HUDEP-2 (cell line): ENCODE measurements around the gene XCR1.

ENCODE experiments used
- DNase-seq, 76 experiments: peaks; one replicate each; lab custom pipeline; 2025; ENCODE audit not compliant: unreplicated experiment in 76 of 76; lab: John Stamatoyannopoulos, UW

The XCR1 gene

DNA sequence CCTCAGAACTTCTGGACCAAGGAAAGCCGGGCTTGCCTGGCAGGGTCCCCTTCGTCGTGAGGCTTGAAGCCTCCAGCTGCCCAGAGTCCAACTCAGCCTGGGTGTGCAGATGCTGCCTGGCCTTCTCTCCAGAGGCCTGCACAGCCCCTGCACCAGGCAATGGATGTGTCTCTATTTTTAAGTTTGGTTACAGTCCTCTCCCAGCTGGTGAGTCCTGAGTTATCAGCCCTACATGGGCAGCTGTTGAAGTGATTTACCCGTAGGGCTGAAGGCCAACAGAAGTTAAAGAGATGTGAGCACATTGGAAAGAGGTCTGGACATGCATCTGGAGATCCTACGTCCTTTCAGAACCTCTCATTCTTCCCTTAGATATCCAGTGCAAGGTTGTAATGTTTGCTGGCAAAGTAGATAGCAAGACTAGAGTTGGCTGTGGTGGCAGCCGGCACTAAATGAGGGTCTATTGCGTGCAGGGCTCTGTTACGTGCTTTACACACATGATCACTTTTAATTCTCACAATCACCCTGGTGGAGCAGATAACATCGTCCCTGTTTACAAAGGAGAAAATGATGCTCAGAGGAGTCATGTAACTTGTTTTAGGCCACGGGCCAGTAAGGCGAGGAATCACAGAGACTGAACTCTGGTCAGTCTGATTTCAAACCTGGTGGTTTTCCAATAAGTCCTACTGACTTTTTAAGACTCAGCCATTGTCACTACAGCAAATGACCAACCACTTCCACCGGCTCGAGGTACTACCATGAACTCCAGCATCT lies 41.6 kb downstream of the XCR1 start:
- DNase-seq: no peak

DNA sequence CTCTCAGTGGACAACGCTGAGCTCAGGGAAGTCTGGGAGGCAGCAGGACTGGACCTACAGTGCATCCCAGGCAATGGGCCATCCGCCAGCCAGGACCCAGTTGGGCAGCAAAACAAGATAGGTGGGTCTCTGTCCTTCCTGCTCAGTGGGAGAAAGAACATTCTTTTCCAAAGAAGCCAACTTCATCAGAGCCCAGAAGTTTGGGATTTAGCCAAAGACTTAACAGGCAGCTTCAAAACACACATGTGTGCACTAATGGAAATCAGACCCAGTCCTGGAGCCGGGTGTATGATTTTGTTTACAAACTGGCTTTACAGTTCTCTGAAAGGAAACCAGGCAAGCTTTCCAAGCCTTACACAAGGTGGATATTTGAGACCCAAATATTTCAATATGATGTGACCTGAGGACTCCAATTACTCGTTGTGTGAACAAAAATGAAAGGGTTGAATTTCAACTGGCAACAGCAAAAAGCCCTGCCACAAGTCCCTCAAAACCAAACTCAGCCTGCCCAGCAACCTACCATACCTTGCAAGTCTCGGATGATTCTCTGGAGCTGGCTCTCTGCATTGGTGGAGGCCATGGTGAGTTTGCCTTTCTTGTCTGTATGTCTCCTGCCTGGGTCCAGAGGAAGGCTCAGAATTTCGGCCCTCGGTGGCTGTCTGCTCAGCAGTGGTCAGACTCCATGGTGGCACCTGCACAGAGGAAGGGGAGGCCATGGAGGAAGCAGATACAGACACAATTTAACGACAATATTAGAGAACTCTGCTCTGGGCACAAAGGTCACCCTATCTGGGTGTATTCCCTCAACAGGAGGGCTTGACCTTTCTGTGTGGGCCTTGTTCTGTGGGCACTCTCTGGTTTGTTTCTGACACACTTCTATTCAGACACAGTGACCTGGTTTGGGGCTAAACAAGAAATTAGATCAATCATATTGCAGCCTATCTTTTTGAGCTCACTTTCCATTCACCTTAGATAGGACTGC lies 42.7 kb downstream of the XCR1 start:
- DNase-seq: no peak

DNA sequence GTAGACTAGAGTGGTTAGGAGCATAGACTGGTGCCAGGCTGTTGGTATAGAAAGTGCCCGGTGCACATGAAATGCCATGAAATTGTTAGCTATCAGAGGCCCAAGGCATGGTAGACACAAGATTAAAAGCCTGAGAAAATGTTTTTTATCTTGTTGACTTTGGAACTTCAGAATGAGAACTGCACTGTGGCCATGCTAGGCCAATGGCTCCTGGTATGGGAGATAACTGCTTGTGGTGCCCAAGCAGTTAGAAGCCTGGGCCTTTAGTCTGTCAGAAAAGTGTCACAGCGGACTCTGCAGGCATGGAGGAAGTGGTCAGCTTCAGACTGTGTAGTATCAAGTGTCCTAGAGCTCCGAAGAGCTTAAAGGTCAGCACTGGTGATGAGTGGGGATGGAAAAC lies 43.5 kb downstream of the XCR1 start:
- no peak for DNase-seq

DNA sequence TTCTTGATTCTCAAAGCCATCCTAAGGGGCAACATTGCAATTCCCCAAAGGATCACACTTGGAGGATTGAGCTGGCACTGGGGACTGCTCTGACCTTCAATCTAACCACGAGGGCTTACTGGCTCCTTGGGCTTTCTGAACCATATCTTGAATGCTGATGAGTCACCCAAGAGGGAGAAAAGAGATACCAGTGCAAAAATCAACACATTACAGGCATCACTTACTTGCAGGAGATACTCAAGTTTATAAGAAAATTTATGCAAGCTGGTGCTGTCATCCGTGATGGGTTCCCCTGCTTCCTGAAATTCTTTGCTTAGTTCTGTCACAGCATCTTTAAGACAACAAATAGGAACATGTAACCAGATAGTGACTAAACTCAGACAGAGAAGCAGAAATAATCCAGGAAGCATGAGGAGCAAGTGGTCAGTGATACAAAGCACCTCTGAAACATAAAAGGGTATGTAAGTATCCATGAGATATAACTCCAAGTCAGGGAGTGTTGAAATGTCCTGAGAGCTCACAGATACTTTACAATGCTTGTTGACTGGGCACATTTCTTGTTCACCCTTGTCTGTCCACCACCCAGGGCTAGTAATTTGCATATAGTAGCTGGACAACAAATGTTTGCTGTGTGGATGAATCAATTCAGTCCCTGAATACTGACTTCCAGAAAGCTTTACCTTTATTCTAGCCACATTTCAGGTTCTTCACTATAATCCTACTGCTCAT lies 45.8 kb downstream of the XCR1 start:
- DNase-seq: peak in 20 of 76 experiments; percentile 2 to 51 (median 16)

DNA sequence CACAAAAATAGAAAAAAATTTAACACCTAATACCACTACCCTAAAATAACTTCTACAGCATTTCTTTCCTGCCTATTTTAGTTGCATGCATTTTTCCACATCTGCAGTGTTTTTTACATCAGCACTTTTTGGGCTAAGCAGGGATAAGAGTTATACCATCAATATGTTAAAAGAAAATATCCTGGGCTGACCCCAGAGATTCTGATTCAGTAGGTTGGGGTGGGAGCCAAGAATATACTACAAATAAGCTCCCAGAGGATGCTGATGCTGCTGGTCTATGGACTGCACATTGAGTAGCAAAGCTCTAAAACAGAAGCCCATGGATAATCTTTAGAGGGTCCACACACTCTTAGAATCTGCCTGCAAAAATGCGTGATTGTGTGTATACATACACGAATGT lies 46.5 kb downstream of the XCR1 start:
- no peak for DNase-seq

DNA sequence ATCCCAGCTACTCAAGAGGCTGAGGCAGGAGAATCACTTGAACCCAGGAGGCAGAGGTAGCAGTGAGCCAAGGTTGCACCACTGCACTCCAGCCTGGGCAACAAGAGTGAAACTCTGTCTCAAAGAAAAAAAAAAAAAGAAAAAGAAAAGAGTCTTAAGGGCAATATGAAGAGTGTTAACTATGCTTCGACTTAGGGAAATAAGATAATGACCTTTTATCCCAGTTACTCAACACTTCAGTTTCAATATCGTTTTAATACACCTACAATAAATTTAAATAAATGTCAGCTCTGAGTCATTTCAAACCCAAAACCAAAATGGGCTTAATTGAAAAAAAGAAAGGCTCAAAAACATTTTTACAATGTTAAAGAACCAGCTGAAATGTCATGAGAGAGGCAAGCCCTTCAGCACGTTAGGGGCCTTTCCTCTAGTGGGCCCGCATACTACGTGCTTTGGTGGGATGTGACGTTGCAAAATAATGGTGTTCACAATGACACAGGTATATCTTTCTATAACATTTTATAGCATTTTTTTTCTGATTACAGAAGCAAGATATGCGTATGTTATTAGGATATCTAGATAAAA lies 47.0 kb downstream of the XCR1 start:
- DNase-seq: no peak

DNA sequence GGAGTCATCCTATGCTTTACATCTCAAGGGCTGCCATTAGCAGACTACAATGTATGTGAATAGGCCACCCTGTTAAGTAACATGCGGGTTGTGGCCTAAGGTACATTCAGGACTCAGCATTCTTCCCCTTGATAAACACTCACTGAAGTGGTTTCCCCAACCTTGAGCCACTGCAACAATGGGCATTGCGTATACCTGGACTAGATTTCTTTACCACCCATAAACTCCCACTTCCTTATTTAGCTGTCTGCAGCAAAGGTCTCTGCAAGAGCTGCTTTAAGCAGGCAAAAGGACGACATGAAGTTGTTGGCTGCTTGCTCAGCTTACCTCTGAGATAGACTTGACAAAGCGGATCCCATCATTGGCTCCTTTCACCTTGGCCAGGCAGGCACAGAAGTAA lies 47.9 kb downstream of the XCR1 start:
- DNase-seq: no peak

DNA sequence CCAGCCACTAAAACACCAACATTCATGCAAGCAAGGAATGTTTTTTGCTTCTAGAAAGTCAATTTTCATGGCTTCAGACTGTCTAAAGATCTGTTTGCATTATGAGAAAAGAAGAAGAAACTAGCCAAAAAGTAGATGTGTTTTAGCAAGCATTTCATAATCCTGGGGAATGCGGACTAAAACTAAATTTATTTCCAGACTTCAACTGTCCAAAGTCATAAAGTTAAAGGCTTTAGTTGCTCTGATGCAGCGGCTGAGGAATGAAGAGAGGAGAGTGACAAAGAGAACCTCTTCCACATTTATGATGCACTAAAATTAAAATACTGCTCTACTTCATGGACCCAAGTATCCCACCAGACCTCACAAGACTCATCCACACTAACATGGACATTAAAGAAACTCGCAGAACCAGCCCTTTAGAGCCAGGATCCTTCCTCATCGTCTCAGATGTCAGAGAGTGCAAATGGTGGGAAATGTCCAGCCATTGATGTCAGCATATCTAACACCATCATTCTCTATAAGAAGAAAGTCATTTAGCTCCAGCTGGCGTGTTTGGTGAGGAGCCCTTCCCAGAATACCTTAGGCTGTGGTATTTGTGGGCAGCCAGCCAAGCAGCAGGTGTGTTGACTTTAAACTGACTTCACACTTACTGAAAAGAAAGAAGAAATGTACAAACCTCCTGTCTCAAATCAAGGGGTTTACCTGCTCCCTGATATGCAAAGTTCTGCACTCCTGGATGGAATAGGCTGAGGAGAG lies 49.1 kb downstream of the XCR1 start:
- no peak for DNase-seq

DNA sequence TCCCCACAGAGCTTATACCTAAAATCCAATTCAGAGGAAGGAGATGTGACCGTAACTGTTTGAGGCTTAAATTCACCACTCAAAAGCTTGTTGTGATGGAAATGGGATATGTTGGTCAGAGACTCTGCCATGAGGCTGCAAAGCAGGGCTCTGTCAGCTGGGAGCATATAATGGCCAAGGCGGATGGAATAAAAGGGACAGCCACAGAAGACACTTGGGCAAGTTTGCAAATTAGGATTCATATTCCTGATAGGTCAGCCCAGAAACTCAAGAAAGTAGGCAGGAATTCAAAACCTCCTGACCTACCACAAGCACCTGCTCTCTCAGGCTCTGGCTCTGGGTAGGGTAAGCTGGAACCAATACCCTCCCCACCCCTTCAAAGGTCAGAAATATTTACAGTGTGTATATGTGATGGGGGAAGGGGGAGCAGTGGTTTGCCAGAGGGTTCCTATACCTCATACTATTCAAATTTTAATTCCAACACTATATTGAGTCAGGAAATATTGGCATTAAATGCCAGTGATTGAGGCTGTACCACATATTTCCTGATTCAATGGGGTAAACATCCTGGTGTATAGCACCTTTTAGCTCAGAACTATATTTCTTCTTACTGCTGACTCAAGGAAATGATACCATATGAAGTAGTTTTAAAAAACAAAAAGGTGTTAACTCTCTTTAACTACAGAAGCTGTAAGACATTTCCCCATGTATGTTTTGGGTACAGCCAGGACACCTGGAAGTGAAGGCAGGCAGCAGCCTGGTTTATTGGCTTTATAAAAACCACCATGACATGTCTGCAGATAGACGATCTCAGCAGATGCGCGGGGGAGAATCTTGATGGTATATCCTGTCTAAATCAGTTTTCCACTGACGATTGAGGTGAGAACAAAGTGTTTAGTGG lies 50.8 kb downstream of the XCR1 start:
- no peak for DNase-seq

DNA sequence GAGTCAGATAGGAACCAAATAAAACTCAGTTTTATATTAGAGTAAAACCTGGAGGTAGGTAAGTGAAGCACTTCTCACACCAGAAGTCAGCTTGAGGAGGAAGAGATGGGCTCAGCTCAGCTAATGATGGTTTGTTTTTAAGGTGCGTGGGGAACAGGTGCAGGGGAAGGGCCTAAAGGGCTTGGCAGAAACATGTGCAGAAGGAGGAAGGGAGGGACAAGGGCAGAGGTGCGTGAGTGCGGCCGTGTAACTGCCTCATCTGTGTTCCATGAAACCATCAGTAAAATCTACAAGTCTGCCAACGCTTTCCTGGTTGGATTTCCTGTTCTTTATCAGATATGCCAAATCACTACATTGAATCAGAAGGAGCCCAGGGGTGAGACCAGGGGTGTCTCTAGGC lies 51.6 kb downstream of the XCR1 start:
- DNase-seq: no peak

DNA sequence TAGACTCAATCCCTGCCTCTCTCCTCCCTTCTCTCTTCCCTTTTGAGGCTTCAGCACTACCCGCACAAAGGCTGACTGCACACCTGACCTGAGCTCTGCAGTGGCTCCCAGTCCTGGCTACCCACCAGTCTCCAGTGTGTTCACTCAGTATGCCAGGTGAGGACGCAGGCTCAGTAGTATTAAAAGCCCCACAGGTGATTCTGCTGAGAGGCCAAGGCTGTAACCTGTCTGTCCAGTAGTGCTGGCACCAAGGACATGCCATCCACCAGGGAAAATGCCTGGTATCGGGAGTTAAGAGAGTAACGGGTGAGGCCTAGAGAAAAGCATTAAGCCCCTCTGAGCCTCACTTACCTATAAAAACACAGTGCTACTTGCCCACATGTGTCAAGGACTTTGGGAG lies 52.6 kb downstream of the XCR1 start:
- no peak for DNase-seq

DNA sequence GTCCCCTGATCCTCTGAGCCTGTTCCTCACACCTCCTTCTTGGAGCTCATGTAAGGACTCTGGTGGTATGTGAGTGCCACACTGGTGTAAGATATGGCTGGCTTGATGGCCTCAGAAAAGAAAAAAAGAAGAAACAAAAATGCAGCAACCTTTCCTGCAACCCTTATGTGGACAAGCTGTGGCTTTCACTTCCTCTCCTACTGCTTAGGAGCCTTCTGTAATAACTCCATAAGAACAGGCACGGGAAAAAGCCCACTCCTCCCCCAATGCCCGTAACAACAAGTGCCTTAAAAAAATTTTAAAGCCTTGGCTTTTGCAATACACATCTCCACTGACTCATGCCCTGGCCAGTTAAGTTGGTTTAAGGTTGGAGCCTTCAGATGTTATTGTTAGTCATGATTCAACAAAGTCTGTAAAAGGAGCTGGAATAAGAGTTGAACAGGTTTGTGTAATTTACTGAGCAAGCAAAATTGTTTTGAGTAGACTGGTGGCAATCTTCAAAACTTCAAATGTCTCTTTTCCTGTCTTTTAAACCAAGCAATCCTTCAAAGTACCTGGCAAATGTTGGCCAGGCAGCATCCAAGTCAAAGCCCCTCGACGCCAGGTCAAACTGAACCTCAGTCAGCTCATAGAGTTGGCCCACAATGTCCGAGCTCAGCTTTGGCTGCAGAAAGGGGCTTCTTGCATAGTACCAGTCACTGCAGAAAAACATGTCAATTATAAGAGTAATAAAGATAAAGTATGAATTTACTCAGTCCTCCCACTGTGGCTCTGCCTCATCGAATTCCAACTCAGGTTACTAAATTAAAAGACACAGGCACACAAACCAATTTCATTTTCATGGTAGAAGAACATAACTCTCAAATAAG lies 54.5 kb downstream of the XCR1 start:
- no peak for DNase-seq

DNA sequence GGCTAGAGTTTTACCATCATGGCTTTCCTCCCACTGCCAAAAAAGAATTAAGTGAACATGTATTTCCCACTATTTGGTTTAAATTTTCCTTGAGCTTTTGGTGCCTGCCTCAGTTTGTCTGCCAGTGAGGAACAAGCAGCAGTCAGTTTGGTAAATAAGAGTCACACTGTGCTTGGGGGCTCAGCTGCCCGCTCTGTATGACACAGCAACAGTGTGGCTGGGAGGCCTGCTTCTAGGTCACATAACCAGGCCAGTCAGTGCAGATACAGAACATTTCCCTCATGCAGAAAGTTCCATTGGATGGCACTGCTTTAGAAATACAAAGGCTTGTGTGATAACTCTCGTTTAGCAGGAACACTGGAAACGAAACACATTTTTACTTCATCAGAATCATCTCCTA lies 57.3 kb downstream of the XCR1 start:
- no peak for DNase-seq

DNA sequence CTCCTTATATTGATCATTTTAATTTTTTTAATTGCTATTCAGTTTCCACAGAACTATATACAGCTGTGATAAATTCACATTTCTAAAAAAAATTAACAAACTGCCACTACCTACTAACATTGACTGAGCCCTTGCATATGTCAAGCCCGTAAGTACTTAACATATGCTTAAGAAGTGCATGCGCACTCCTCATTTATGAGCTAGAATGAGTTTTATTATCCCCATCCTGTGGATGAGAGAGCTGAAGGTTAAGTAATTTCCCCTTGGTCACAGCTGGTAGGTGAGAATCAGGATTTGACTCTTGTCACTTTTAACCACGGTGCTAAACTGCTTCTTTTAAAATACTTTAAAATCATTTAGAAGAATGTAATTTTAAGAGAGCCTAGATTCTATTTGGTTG lies 58.2 kb downstream of the XCR1 start:
- no peak for DNase-seq

DNA sequence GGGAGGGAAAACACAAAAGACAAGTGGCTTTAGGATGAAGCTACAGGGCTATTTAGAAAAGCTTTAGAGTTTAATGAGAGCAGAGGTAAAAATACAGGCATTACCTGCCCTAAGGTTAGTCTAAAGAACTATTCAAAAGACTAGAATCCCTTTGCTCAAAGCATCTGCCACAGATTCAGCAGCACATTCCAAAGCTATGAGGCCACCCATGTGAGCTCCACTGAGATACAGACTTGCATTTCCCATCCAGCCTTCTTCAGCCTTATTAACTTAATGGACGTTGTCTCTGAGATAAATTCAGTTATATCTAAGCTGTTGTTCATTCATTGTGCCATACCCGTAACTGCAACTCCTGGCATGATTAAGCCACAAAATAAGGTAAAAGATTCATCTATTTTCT lies 58.6 kb downstream of the XCR1 start:
- no peak for DNase-seq

DNA sequence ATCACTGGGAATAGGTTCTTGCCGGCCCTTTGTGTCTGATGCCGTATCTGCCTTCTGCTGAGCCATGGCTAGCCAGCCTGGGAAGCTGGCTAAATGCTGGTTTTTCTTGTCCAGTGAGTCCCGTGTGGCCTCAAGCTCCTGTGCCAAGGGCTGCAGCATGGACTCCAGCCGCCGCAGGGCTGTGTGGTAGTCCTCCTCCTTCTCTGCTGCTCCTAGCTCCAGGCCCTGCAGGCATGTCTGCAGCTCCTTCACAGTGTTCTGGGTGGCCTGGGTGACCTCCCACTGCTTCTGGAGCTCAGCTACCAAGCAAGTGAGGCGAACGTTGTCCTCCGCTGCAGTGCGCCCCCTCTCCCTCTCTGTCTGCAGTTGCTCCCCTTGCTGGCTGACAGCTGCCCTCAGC lies 59.1 kb downstream of the XCR1 start:
- DNase-seq: no peak

DNA sequence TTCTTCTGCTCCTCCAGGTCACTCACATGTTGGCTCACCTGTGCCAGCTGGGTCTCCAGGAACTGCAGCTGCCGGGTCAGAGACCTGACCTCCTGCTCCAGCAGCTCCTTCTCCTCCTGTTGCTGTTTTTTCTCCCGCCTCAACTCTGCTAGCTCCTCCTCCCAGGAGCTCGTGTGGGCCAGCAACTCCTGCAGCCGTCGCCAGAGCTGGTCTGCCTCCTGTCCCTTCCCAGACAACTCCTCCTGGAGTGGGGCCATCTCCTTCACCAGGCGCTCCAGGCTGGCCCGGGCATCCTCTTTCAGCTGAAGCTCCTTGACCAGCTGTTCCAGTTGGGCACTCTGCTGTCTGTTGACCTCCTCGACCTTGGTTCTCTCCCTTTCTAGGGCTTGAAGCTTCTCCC lies 59.6 kb downstream of the XCR1 start:
- DNase-seq: no peak
